ENCODE measurements around the gene C13orf46. TPM values are rescaled to one million over a fixed set of nuclear protein-coding genes. Genes with fewer than 3 reads are reported as not detected.
A peak's percentile ranks its signal among the peaks of the same experiment; 100 is the strongest.
"Not testable (repeated sequence)": the region's sequence is repeated elsewhere in the genome, so short reads cannot be mapped to it uniquely, and the experiment has no call there.

The C13orf46 gene
- total RNA-seq, 2 experiments from 2014 or later, result 0.21 TPM; not detected in 1

DNA sequence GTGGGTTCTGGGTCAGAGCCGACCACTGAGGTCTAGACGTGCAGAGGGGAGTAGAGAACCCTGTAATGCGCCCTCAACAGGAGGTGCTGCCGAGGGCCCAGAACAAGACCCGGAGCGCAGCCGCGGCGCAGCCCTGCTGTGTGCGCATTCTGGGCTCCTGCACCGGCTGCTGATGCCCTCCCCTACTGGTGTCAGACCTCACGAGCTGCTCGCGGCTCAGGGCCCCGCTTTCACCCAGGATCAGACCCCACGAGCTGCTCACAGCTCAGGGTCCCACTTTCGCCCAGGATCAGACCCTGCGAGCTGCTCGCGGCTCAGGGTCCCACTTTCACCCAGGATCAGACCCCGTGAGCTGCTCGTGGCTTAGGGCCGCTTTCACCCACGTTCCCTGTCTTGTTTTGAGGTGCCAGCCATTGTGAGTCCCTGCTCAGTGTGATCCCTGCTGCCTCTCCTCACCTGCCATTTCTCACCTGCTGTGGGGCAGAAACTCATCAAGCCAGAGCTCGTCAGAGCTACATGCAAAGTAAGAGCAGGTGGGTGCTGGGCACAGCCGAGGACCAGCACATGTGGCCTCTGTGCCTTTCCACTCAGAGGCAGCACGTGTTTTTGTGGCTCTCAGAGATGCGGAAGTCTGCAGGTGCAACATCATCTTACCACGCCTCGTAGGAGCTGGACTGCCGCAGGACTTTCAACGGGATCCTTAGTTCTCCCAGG lies 47.0 kb upstream of the C13orf46 start:
- Histone ChIP-seq H3K4me1 (ENCODE audit: insufficient read depth, low read length, poor library complexity, severe bottlenecking) (peaks cover 59% of the 10 kb centered on the region), H2AFZ (ENCODE audit: low read length) (no peak overlapping the region), H3K36me3 (ENCODE audit: insufficient read depth, low read length) (peaks cover 13% of the 10 kb centered on the region), H3K27ac (ENCODE audit: low read depth, low read length, poor library complexity, severe bottlenecking) (peak overlapping the region; percentile 30), H3K9me3 (ENCODE audit: low read length) (no peaks in the 10 kb centered on the region), H3K4me2 (ENCODE audit: low read length) (peak overlapping the region; percentile 96), H3K9me2 (ENCODE audit: insufficient read depth, low read length) (no peaks in the 10 kb centered on the region), H3K79me2 (ENCODE audit: insufficient read depth, low read depth, low read length) (no peaks in the 10 kb centered on the region), H4K20me1 (ENCODE audit: insufficient read depth, low read length) (no peaks in the 10 kb centered on the region), H3K4me3 (ENCODE audit: low read depth, low read length, poor library complexity, severe bottlenecking) (no peak overlapping the region)
- CTCF ChIA-PET (ENCODE audit: unreplicated experiment), result interaction anchor here (0.6 kb wide), 2 partner anchors 47 to 866 kb away, joined by 3 read pairs; no protein-coding TSS in a partner anchor
- no TSS peak for BruUV-seq (replicated peaks)
- POLR2A ChIA-PET, result no interaction called here
- intact Hi-C loops (cut with micrococcal nuclease; ENCODE audit: unreplicated experiment), result loop anchor here (5.0 kb wide), 1 partner anchor 204 kb away; no protein-coding TSS in a partner anchor
- DNase-seq (ENCODE audit: low spot score), result peak; percentile 42
- TF ChIP-seq EZH2phosphoT487 (IDR thresholded peaks at IDR 0.05; ENCODE audit: borderline replicate concordance, low read depth, low read length), result no peak
- no peak for TF ChIP-seq CTCF (conservative IDR thresholded peaks at IDR 0.05; ENCODE audit: low read length)

GRCh38 chr13:114020134-114020533 lies 46.3 kb upstream of the C13orf46 start:
- intact Hi-C loops (cut with micrococcal nuclease; ENCODE audit: unreplicated experiment), result loop anchor here (5.0 kb wide), 1 partner anchor 203 kb away; no protein-coding TSS in a partner anchor
- H3K9me3 ChIP-seq (ENCODE audit: low read length); H3K4me2 ChIP-seq (ENCODE audit: low read length); H4K20me1 ChIP-seq (ENCODE audit: insufficient read depth, low read length); H2AFZ ChIP-seq (ENCODE audit: low read length); BruUV-seq (replicated peaks); H3K9me2 ChIP-seq (ENCODE audit: insufficient read depth, low read length); H3K4me3 ChIP-seq (ENCODE audit: low read depth, low read length, poor library complexity, severe bottlenecking); POLR2A ChIA-PET; H3K79me2 ChIP-seq (ENCODE audit: insufficient read depth, low read depth, low read length): not testable (repeated sequence)
- CTCF ChIA-PET (ENCODE audit: unreplicated experiment), result interaction anchor here (0.6 kb wide), 1 partner anchor 48 kb away, joined by 3 read pairs; no protein-coding TSS in a partner anchor
- H3K27ac ChIP-seq (ENCODE audit: low read depth, low read length, poor library complexity, severe bottlenecking), result peak overlapping the region; percentile 30
- H3K36me3 ChIP-seq (ENCODE audit: insufficient read depth, low read length), result peaks cover 13% of the 10 kb centered on the region
- peaks cover 51% of the 10 kb centered on the region for H3K4me1 ChIP-seq (ENCODE audit: insufficient read depth, low read length, poor library complexity, severe bottlenecking)
- peak; percentile 62 for DNase-seq (ENCODE audit: low spot score)

- Histone ChIP-seq H3K9me3 (ENCODE audit: low read length) (no peaks in the 10 kb centered on the region), H4K20me1 (ENCODE audit: insufficient read depth, low read length) (no peaks in the 10 kb centered on the region), H3K27ac (ENCODE audit: low read depth, low read length, poor library complexity, severe bottlenecking) (no peak overlapping the region), H3K79me2 (ENCODE audit: insufficient read depth, low read depth, low read length) (no peaks in the 10 kb centered on the region), H3K4me3 (ENCODE audit: low read depth, low read length, poor library complexity, severe bottlenecking) (peak overlapping the region; percentile 44), H2AFZ (ENCODE audit: low read length) (no peak overlapping the region), H3K36me3 (ENCODE audit: insufficient read depth, low read length) (peaks cover 13% of the 10 kb centered on the region), H3K4me1 (ENCODE audit: insufficient read depth, low read length, poor library complexity, severe bottlenecking) (peaks cover 43% of the 10 kb centered on the region), H3K9me2 (ENCODE audit: insufficient read depth, low read length) (no peaks in the 10 kb centered on the region), H3K4me2 (ENCODE audit: low read length) (0 out of 2 replicates have a peak overlapping the region, but pooled peaks have one; percentile 30)
- TF ChIP-seq CTCF (conservative IDR thresholded peaks at IDR 0.05; ENCODE audit: low read length) (no peak), EZH2phosphoT487 (IDR thresholded peaks at IDR 0.05; ENCODE audit: borderline replicate concordance, low read depth, low read length) (no peak)
- no TSS peak for BruUV-seq (replicated peaks)
- intact Hi-C loops (cut with micrococcal nuclease; ENCODE audit: unreplicated experiment), result no loop called here
- DNase-seq (ENCODE audit: low spot score), result peak; percentile 75
- CTCF ChIA-PET (ENCODE audit: unreplicated experiment), result no interaction called here
- POLR2A ChIA-PET, result no interaction called here
Observed at GRCh38 chr13:114019367-114019766, 45.5 kb upstream of the C13orf46 start.

All from OCI-LY7 (cell line).